DOHH2 (cell line): Measurements from ENCODE around the gene CAMSAP3.

Experiments used
- CTCF ChIP-seq: fragments of 200-600 bp; sonication (generic); IDR thresholded peaks from one replicate; pipeline ENCODE4 v1.5.1; 2014; ENCODE audit warnings: antibody characterized with exemption, mild to moderate bottlenecking, low read depth, low read length; ENCODE audit not compliant: poor library complexity, severe bottlenecking
- EZH2phosphoT487 ChIP-seq: fragments of 200-600 bp; sonication (generic); IDR thresholded peaks from 2 replicates; pipeline ENCODE4 v1.6.1; 2017; ENCODE audit warnings: borderline replicate concordance, mild to moderate bottlenecking, antibody characterized with exemption, low read length, moderate library complexity, mixed read lengths

- no peak for TF ChIP-seq CTCF
- TF ChIP-seq EZH2phosphoT487, result no peak
These were observed 5.1 kb downstream of the CAMSAP3 start for GRCh38 chr19:7600721-7601120.
